Heart left ventricle (tissue), 16 donors: Measurements from ENCODE around the gene AFF1. TPM values are rescaled to one million over a fixed set of nuclear protein-coding genes. Genes with fewer than 3 reads are reported as not detected.
A peak's percentile ranks its signal among the peaks of the same experiment; 100 is the strongest.

ENCODE experiments used
- ATAC-seq, 4 donors: fragments of 200-7000 bp; cut with Tn5 transposase; one replicate each; pipeline ENCODE4 v1.9.1; 2020 to 2022; ENCODE audit warnings: moderate library complexity in 4 of 4, mild to moderate bottlenecking in 3 of 4, moderate number of reproducible peaks in 1 of 4
- DNase-seq, 5 donors: peaks; one replicate each; pipeline ENCODE4 v3.0.0-alpha.2; 2020
- H3K27ac ChIP-seq, 12 donors: fragments of 200-600 bp; sonication (generic) in 4 of 12; one replicate each; pipeline versions ENCODE4 v1.5.0 to v1.8.0; 2016 to 2022; ENCODE audit warnings: mild to moderate bottlenecking in 2 of 12
- H3K27me3 ChIP-seq, 9 donors: fragments of 200-600 bp; sonication (generic) in 2 of 9; one replicate each; pipeline versions ENCODE4 v1.5.1 to v1.8.0; 2016 to 2022; ENCODE audit warnings: mild to moderate bottlenecking in 3 of 9
- H3K36me3 ChIP-seq, 9 donors: fragments of 200-600 bp; sonication (generic) in 2 of 9; one replicate each; pipeline versions ENCODE4 v1.5.0 to v1.8.0; 2018 to 2022; ENCODE audit warnings: mild to moderate bottlenecking in 2 of 9
- H3K4me1 ChIP-seq, 12 donors: fragments of 200-600 bp; sonication (generic) in 4 of 12; one replicate each; pipeline versions ENCODE4 v1.5.0 to v1.8.0; 2016 to 2022; ENCODE audit warnings: mild to moderate bottlenecking in 3 of 12
- H3K4me3 ChIP-seq, 12 donors: fragments of 200-600 bp; sonication (generic) in 4 of 12; one replicate each; pipeline versions ENCODE4 v1.5.0 to v1.8.0; 2017 to 2022; ENCODE audit warnings: mild to moderate bottlenecking in 9 of 12, moderate library complexity in 4 of 12
- H3K9me3 ChIP-seq, 12 donors: fragments of 200-600 bp; sonication (generic) in 4 of 12; one replicate each; pipeline versions ENCODE4 v1.5.0 to v1.8.0; 2016 to 2022; ENCODE audit warnings: mild to moderate bottlenecking in 1 of 12
- CTCF ChIP-seq, 12 donors: fragments of 200-600 bp; sonication (generic) in 4 of 12; IDR thresholded peaks; one replicate each; pipeline versions ENCODE4 v1.5.0 to v1.8.0; 2018 to 2022; ENCODE audit warnings: antibody characterized with exemption in 12 of 12, mild to moderate bottlenecking in 5 of 12
- POLR2A ChIP-seq, 2 donors: fragments of 450-650 bp; IDR thresholded peaks; one replicate each; pipeline ENCODE4 v1.6.1; 2017; ENCODE audit warnings: antibody characterized with exemption in 2 of 2, mild to moderate bottlenecking in 2 of 2, moderate library complexity in 2 of 2
- WGBS, 4 donors: extraction: QIAGEN DNeasy Blood & Tissue Kit in 2 of 4; methylation state at CpG; one replicate each; pipeline versions ENCODE4 v1.1.5 to v1.1.7; 2013 to 2018; 5-methylcytosine and 5-hydroxymethylcytosine counted together
- intact Hi-C, 10 donors: fragments of 100-400 bp; cut with DNase I; formaldehyde crosslinking; loops; one replicate each; pipeline versions ENCODE4 v1.11.1 to v1.14.2; 2022
- polyA plus RNA-seq, 2 donors: library from polyadenylated mRNA; stranded (reverse); fragments of 200-250 nt; gene quantifications; one replicate each; pipeline ENCODE4 v1.2.3, GENCODE V29; 2013
- total RNA-seq, 9 donors: library from RNA; depleted of rRNA in 2 of 9; stranded (reverse); fragments of >200 nt in 2 of 9; fragmentation: NEBNext Ultra II Directional in 3 of 9; extraction: Animal tissue kit (Norgen Biotek cat#: 25700) in 3 of 9; gene quantifications; one replicate each; pipeline versions ENCODE4 v1.1.0 to v1.2.4, GENCODE V29; 2016 to 2023
- donor health status: ischemic (EF 13 %, LVEDD 7.1; RV severe dilation, severe dysfunction).
- donor health status: healthy with polysubstance abuse.
- donor health status: DM: no; HTN: yes; CAD: no.
- donor health status: DM: no; HTN: no; CAD: no.
- donor health status: ischemic (EF 25% LVEDD 6.9; RV normal size, moderate dysfunction).
- donor health status: ischemic (EF 25% LVEDD 5.7; RV mildly dilated, moderate dysfunction).
- donor health status: healthy.
- donor health status: DM: yes; HTN: yes; CAD: no.
- donor health status: ischemic (EF 35%, LVEDD 5.7; RV mildly dilated, moderate dysfunction).
- donor health status: nonischemic (EF 11% LVEDD 7.7; RV severe dilation, severe dysfunction).
- donor health status: DM: yes; HTN: yes; CAD: no.
- donor health status: PGD.
- donor health status: ischemic (EF 29% LVEDD 5.4; RV normal size, mild dysfunction).
- donor health status: nonischemic (EF 23%, LVEDD 6.1; RV moderate dilation, normal function).

Gene AFF1
- total and polyA plus RNA-seq, 11 donors: 51.8 to 96.5 (median 72.8) TPM

GRCh38 chr4:87025614-87026041, 90.8 kb downstream of the AFF1 start:
- no peaks in the 10 kb centered on the region for H3K9me3 ChIP-seq
- DNase-seq (no peak), ATAC-seq (no peak)
- peaks cover 38 to 88% (median 75%) of the 10 kb centered on the region in 12 donors for H3K4me1 ChIP-seq
- intact Hi-C loops: no loop called here
- no peak overlapping the region for H3K4me3 ChIP-seq
- H3K36me3 ChIP-seq: no peaks in the 10 kb centered on the region
- peak overlapping the region in 3 of 12 donors; percentile 9 to 89 (median 38) for H3K27ac ChIP-seq
- whole genome bisulfite sequencing, 4 donors: 82 to 87% (median 84%) methylated on average over 6 of the region's 6 CpGs
- no peaks in the 10 kb centered on the region for H3K27me3 ChIP-seq
- TF ChIP-seq POLR2A (IDR thresholded peaks at IDR 0.05) (no peak), CTCF (IDR thresholded peaks at IDR 0.05) (no peak)

- H3K27me3 ChIP-seq: no peaks in the 10 kb centered on the region
- WGBS, 4 donors: 32 to 42% (median 35%) methylated on average over 4 of the region's 4 CpGs
- DNase-seq (peak in 1 of 5 donors; percentile 38), ATAC-seq (peak; percentile 13 to 57 (median 44))
- no peak for TF ChIP-seq POLR2A (IDR thresholded peaks at IDR 0.05)
- TF ChIP-seq CTCF (IDR thresholded peaks at IDR 0.05): no peak
- intact Hi-C loops: no loop called here
- H3K4me3 ChIP-seq: no peak overlapping the region
- H3K4me1 ChIP-seq: peaks cover 49 to 98% (median 86%) of the 10 kb centered on the region in 12 donors
- no peaks in the 10 kb centered on the region for H3K9me3 ChIP-seq
- H3K27ac ChIP-seq: peak overlapping the region in 11 of 12 donors; percentile 18 to 89 (median 63)
- no peaks in the 10 kb centered on the region for H3K36me3 ChIP-seq
These were observed 92.1 kb downstream of the AFF1 start for GRCh38 chr4:87026800-87027495.

GRCh38 chr4:87029356-87029755, 94.5 kb downstream of the AFF1 start:
- ATAC-seq (peak; percentile 66 to 79 (median 77)), DNase-seq (peak in 2 of 5 donors; percentile 45 to 49)
- 10 to 32% (median 16%) methylated on average over 5 of the region's 5 CpGs for WGBS, 4 donors
- Histone ChIP-seq H3K36me3 (no peaks in the 10 kb centered on the region), H3K27me3 (no peaks in the 10 kb centered on the region), H3K9me3 (no peaks in the 10 kb centered on the region), H3K4me3 (no peak overlapping the region), H3K27ac (peak overlapping the region; percentile 67 to 92 (median 81)), H3K4me1 (peaks cover 58 to 100% (median 98%) of the 10 kb centered on the region in 12 donors)
- intact Hi-C loops: loop anchor here in 1 of 10 donors (2.0 kb wide), 1 partner anchor 17 kb away; no protein-coding TSS in a partner anchor
- TF ChIP-seq CTCF (IDR thresholded peaks at IDR 0.05) (peak in 3 of 12 donors; percentile 10 to 16 (median 10)), POLR2A (IDR thresholded peaks at IDR 0.05) (no peak)

- intact Hi-C loops: loop anchor here in 1 of 10 donors (2.0 kb wide), 1 partner anchor 23 kb away; no protein-coding TSS in a partner anchor
- Histone ChIP-seq H3K27ac (peak overlapping the region; percentile 67 to 92 (median 81)), H3K4me3 (peak overlapping the region in 1 of 12 donors; percentile 13), H3K9me3 (no peaks in the 10 kb centered on the region), H3K36me3 (no peaks in the 10 kb centered on the region), H3K27me3 (no peaks in the 10 kb centered on the region), H3K4me1 (peaks cover 61 to 100% (median 99%) of the 10 kb centered on the region in 12 donors)
- ATAC-seq (peak in 1 of 4 donors; percentile 14), DNase-seq (no peak)
- 50 to 59% (median 56%) methylated on average over 4 of the region's 4 CpGs for WGBS, 4 donors
- TF ChIP-seq POLR2A (IDR thresholded peaks at IDR 0.05): no peak
- TF ChIP-seq CTCF (IDR thresholded peaks at IDR 0.05): no peak
These were observed 95.3 kb downstream of the AFF1 start for GRCh38 chr4:87030124-87030523.
